ENCODE results near the gene FTL. TPM values are rescaled to one million over a fixed set of nuclear protein-coding genes. Genes with fewer than 3 reads are reported as not detected.

The FTL gene
- total RNA-seq, 1 donor from 2014 or later = 1,701 TPM

DNA sequence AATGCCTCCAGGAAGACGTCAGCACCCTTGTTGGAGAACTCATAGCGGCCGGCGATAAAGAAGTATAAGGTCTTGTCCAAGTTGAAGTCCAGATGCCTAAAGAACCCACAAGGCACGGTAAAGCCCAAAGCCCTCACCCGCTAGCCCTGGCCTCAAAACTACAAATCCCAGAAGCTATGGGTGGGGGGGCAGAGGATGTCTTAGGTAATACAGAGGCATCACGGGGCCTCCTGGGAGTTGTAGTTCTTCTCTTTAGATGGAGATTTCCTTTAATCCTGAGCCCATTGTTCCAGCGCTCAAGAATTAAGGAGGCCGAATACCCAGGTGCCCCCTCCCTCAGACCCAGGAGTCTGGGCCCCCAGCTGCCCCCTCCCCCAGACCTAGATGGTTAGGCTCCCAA is 17.2 kb downstream of the FTL start:
- Histone ChIP-seq H3K27me3 (ENCODE audit: control insufficient read depth, insufficient read depth, low read length) (no peaks in the 10 kb centered on the region), H3K4me3 (ENCODE audit: low read depth, low read length) (no peak overlapping the region), H3K36me3 (ENCODE audit: control insufficient read depth, insufficient read depth, low read length) (peaks cover 27% of the 10 kb centered on the region)
- no peak for FAIRE-seq
- TF ChIP-seq, protein P1, sequence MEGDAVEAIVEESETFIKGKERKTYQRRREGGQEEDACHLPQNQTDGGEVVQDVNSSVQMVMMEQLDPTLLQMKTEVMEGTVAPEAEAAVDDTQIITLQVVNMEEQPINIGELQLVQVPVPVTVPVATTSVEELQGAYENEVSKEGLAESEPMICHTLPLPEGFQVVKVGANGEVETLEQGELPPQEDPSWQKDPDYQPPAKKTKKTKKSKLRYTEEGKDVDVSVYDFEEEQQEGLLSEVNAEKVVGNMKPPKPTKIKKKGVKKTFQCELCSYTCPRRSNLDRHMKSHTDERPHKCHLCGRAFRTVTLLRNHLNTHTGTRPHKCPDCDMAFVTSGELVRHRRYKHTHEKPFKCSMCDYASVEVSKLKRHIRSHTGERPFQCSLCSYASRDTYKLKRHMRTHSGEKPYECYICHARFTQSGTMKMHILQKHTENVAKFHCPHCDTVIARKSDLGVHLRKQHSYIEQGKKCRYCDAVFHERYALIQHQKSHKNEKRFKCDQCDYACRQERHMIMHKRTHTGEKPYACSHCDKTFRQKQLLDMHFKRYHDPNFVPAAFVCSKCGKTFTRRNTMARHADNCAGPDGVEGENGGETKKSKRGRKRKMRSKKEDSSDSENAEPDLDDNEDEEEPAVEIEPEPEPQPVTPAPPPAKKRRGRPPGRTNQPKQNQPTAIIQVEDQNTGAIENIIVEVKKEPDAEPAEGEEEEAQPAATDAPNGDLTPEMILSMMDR (IDR thresholded peaks at IDR 0.05; ENCODE audit: insufficient read depth, low read length, severe bottlenecking) = no peak
- no peak for DNase-seq (ENCODE audit: low read depth)

DNA sequence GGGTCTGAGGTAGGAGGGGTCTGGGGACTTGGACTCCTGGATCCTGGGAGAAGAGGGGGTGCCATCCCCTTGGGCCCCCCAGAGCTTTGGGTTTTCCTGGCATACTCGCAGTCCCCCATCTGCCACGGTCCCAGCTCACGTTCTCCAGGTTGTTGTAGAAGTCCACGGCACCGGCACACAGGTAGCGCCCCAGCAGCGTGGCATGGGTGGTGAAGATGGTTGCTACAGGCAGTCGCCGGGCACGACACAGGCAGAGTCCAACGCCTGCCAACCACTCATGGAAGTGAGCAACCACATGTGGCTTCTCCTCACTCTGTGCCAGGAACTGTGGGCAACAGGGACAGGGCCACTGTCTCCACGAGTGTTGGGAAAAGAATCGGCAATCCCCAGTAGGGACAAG is 20.6 kb downstream of the FTL start:
- peak; percentile 18 for FAIRE-seq
- TF ChIP-seq, protein P1 (IDR thresholded peaks at IDR 0.05; ENCODE audit: insufficient read depth, low read length, severe bottlenecking) = no peak
- no peak for DNase-seq (ENCODE audit: low read depth)
- Histone ChIP-seq H3K36me3 (ENCODE audit: control insufficient read depth, insufficient read depth, low read length) (peaks cover 37% of the 10 kb centered on the region), H3K27me3 (ENCODE audit: control insufficient read depth, insufficient read depth, low read length) (no peaks in the 10 kb centered on the region), H3K4me3 (ENCODE audit: low read depth, low read length) (no peak overlapping the region)

DNA sequence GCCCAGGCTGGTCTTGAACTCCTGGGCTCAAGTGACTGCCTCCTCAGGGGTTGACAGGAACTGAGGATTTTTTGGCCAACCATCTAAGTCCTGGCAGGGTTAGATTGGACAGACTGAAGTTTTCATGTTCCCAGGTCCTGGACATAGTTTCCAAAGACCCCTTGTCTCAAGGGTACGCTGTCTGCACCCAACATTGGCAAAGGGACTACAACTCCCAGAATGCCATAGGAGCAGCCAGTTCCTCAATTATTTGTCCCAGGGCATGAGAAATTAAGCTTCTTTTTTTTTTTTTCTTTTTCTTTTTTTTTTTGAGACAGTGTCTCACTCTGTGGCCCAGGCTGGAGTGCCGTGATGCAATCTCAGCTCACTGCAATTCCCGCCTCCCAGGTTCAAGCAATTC is 21.1 kb downstream of the FTL start:
- TF ChIP-seq, protein P1 (IDR thresholded peaks at IDR 0.05; ENCODE audit: insufficient read depth, low read length, severe bottlenecking) = no peak
- H3K4me3 ChIP-seq (ENCODE audit: low read depth, low read length) = no peak overlapping the region
- H3K36me3 ChIP-seq (ENCODE audit: control insufficient read depth, insufficient read depth, low read length) = peaks cover 39% of the 10 kb centered on the region
- FAIRE-seq = no peak
- no peak for DNase-seq (ENCODE audit: low read depth)
- H3K27me3 ChIP-seq (ENCODE audit: control insufficient read depth, insufficient read depth, low read length) = no peaks in the 10 kb centered on the region

DNA sequence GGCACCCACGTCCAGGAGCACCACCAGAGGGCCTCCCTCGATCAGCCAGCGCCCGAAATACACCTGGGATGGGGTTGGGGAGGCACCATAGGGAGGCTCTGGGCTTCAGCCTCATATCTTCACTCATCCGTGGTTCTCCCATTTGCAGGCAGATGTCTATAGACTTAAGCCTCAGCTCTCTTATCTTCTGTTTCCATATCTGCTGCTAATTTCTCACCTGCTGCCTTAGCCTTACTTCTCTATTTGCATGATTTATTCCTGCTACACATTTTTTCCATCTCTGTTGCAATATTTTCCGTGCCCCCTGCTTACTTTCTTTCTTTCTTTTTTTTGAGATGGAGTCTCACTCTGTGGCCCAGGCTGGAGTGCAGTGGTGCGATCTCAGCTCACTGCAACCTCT is 22.2 kb downstream of the FTL start:
- Histone ChIP-seq H3K27me3 (ENCODE audit: control insufficient read depth, insufficient read depth, low read length) (no peaks in the 10 kb centered on the region), H3K4me3 (ENCODE audit: low read depth, low read length) (no peak overlapping the region), H3K36me3 (ENCODE audit: control insufficient read depth, insufficient read depth, low read length) (peaks cover 32% of the 10 kb centered on the region)
- FAIRE-seq (no peak), DNase-seq (ENCODE audit: low read depth) (no peak)
- TF ChIP-seq, protein P1 (IDR thresholded peaks at IDR 0.05; ENCODE audit: insufficient read depth, low read length, severe bottlenecking) = no peak

DNA sequence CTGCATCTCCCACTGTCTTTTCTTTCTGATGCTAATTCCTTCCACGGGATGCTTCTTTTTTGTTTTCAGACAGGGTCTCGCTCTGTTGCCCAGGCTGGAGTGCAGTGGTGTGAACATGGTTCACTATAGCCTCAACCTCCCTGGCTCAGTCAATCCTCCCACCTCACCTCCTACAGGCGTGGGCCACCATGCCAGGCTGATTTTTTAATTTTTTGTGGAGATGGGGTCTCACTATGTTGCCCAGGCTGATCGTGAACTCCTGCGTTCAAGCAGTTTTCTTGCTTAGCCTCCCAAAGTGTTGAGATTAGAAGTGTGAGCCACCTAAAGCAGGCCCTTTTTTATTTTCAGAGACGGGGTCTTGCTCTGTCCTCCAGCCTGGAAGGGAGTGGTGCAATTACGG is 23.2 kb downstream of the FTL start:
- H3K4me3 ChIP-seq (ENCODE audit: low read depth, low read length) = no peak overlapping the region
- DNase-seq (ENCODE audit: low read depth) (no peak), FAIRE-seq (no peak)
- peaks cover 27% of the 10 kb centered on the region for H3K36me3 ChIP-seq (ENCODE audit: control insufficient read depth, insufficient read depth, low read length)
- no peaks in the 10 kb centered on the region for H3K27me3 ChIP-seq (ENCODE audit: control insufficient read depth, insufficient read depth, low read length)
- TF ChIP-seq, protein P1 (IDR thresholded peaks at IDR 0.05; ENCODE audit: insufficient read depth, low read length, severe bottlenecking) = no peak

DNA sequence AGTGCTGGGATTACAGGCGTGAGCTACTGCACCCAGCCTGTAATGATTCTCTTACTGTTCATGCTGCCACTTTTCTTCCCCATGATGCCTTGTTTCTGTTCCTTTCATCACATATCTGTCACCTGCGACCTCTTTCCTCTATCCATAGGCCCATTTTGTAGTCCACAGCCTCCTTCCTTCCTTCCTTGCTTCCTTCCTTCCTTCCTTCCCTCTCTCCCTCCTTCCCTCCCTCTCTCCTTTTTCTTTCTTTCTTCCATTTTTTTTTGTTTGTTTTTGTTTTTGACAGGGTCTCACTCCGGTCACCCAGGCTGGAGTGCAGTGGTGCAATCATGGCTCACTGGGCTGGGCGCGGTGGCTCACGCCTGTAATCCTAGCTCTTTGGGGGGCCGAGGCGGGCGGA is 23.8 kb downstream of the FTL start:
- FAIRE-seq (no peak), DNase-seq (ENCODE audit: low read depth) (no peak)
- H3K27me3 ChIP-seq (ENCODE audit: control insufficient read depth, insufficient read depth, low read length) = no peaks in the 10 kb centered on the region
- TF ChIP-seq, protein P1 (IDR thresholded peaks at IDR 0.05; ENCODE audit: insufficient read depth, low read length, severe bottlenecking) = no peak
- no peak overlapping the region for H3K4me3 ChIP-seq (ENCODE audit: low read depth, low read length)
- peaks cover 26% of the 10 kb centered on the region for H3K36me3 ChIP-seq (ENCODE audit: control insufficient read depth, insufficient read depth, low read length)
